Measurements from ENCODE around the gene DNMT1.

DNA sequence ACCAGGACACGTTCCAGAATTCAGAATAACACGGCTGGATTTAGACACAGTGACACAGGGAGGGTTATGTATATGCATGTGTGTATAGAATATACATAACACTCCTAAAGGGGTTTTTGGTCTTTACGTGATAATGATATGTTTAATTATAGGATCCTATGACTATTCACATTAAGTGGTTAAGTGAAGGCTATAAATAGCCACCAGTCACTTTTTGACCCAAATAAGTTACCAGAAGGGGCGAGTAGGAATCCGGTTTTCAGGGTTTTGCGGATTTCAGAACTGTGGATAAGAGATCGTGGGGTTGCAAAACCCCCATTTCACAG, 99.2 kb downstream of the DNMT1 start:
- no peak for TF ChIP-seq CTCF (IDR thresholded peaks at IDR 0.05)
- no peak for TF ChIP-seq POLR2A (IDR thresholded peaks at IDR 0.05)

Data from right lobe of liver (tissue), 4 donors.